Central memory CD8-positive, alpha-beta T cell (primary cell): ENCODE results near the gene RBMS3.
"Not testable (repeated sequence)": the region's sequence is repeated elsewhere in the genome, so short reads cannot be mapped to it uniquely, and the experiment has no call there.

Experiments used
- ATAC-seq: fragments of 150-1000 bp; cut with Tn5 transposase; replicated peaks from 2 replicates; pipeline ENCODE4 v1.10.0; 2022; ENCODE audit warnings: mild to moderate bottlenecking, moderate FRiP score, moderate number of reproducible peaks; ENCODE audit not compliant: poor library complexity, severe bottlenecking; ENCODE audit errors: extremely low read depth
- DNase-seq, 2 donors: peaks; one replicate each; pipeline ENCODE4 v3.0.0; 2021; ENCODE audit warnings: low spot score in 2 of 2
- H3K27ac Mint-ChIP-seq: one replicate; pipeline ENCODE4 v1.8.0; 2022; ENCODE audit warnings: low read depth, mild to moderate bottlenecking, moderate library complexity, mixed read lengths
- H3K27me3 Mint-ChIP-seq: one replicate; pipeline ENCODE4 v1.8.0; 2022; ENCODE audit warnings: mixed read lengths
- H3K36me3 Mint-ChIP-seq: one replicate; pipeline ENCODE4 v1.8.0; 2022; ENCODE audit warnings: mild to moderate bottlenecking, moderate library complexity, mixed read lengths; ENCODE audit not compliant: insufficient read depth
- H3K4me1 Mint-ChIP-seq: one replicate; pipeline ENCODE4 v1.8.0; 2022; ENCODE audit warnings: mixed read lengths
- H3K4me3 Mint-ChIP-seq: one replicate; pipeline ENCODE4 v1.8.0; 2022; ENCODE audit warnings: mild to moderate bottlenecking, moderate library complexity, mixed read lengths
- H3K9me3 Mint-ChIP-seq: one replicate; pipeline ENCODE4 v1.8.0; 2022; ENCODE audit warnings: mixed read lengths

Gene RBMS3

GRCh38 chr3:29512641-29513040, 231.8 kb downstream of the RBMS3 start:
- ATAC-seq (no peak), DNase-seq (no peak)
- Mint-ChIP-seq H3K36me3 (no peaks in the 10 kb centered on the region), H3K27me3 (no peaks in the 10 kb centered on the region), H3K4me1 (no peaks in the 10 kb centered on the region), H3K9me3 (peaks cover 17% of the 10 kb centered on the region), H3K4me3 (no peak overlapping the region), H3K27ac (no peak overlapping the region)

- no peaks in the 10 kb centered on the region for H3K36me3 Mint-ChIP-seq
- ATAC-seq (no peak), DNase-seq (no peak)
- peaks cover 17% of the 10 kb centered on the region for H3K9me3 Mint-ChIP-seq
- H3K4me3 Mint-ChIP-seq = no peak overlapping the region
- no peaks in the 10 kb centered on the region for H3K4me1 Mint-ChIP-seq
- no peaks in the 10 kb centered on the region for H3K27me3 Mint-ChIP-seq
- no peak overlapping the region for H3K27ac Mint-ChIP-seq
These were observed 232.4 kb downstream of the RBMS3 start for GRCh38 chr3:29513236-29513635.

GRCh38 chr3:29514170-29514569, 233.3 kb downstream of the RBMS3 start:
- Mint-ChIP-seq H3K27ac (no peak overlapping the region), H3K4me1 (no peaks in the 10 kb centered on the region), H3K4me3 (no peak overlapping the region), H3K9me3 (peaks cover 22% of the 10 kb centered on the region), H3K27me3 (no peaks in the 10 kb centered on the region), H3K36me3 (no peaks in the 10 kb centered on the region)
- no peak for ATAC-seq
- no peak for DNase-seq

- H3K4me1 Mint-ChIP-seq = no peaks in the 10 kb centered on the region
- H3K9me3 Mint-ChIP-seq = peaks cover 17% of the 10 kb centered on the region
- no peaks in the 10 kb centered on the region for H3K27me3 Mint-ChIP-seq
- DNase-seq (no peak), ATAC-seq (no peak)
- no peak overlapping the region for H3K4me3 Mint-ChIP-seq
- no peak overlapping the region for H3K27ac Mint-ChIP-seq
- H3K36me3 Mint-ChIP-seq = no peaks in the 10 kb centered on the region
These were observed 234.0 kb downstream of the RBMS3 start for GRCh38 chr3:29514912-29515311.

GRCh38 chr3:29515451-29515850, 234.6 kb downstream of the RBMS3 start:
- peaks cover 17% of the 10 kb centered on the region for H3K9me3 Mint-ChIP-seq
- no peak for DNase-seq
- no peak overlapping the region for H3K4me3 Mint-ChIP-seq
- no peaks in the 10 kb centered on the region for H3K36me3 Mint-ChIP-seq
- ATAC-seq = no peak
- no peaks in the 10 kb centered on the region for H3K27me3 Mint-ChIP-seq
- no peak overlapping the region for H3K27ac Mint-ChIP-seq
- H3K4me1 Mint-ChIP-seq = no peaks in the 10 kb centered on the region

GRCh38 chr3:29516164-29516563, 235.3 kb downstream of the RBMS3 start:
- no peak for ATAC-seq

GRCh38 chr3:29520764-29521163, 239.9 kb downstream of the RBMS3 start:
- no peak overlapping the region for H3K4me3 Mint-ChIP-seq
- no peaks in the 10 kb centered on the region for H3K36me3 Mint-ChIP-seq
- no peak overlapping the region for H3K27ac Mint-ChIP-seq
- no peak for ATAC-seq
- H3K9me3 Mint-ChIP-seq = peaks cover 9% of the 10 kb centered on the region
- no peak for DNase-seq
- H3K4me1 Mint-ChIP-seq = no peaks in the 10 kb centered on the region
- H3K27me3 Mint-ChIP-seq = no peaks in the 10 kb centered on the region

More at GRCh38 chr3:29516164-29516563, 235.3 kb downstream of the RBMS3 start:
- Mint-ChIP-seq H3K4me3 (no peak overlapping the region), H3K27ac (no peak overlapping the region), H3K9me3 (peaks cover 17% of the 10 kb centered on the region), H3K36me3 (no peaks in the 10 kb centered on the region), H3K27me3 (no peaks in the 10 kb centered on the region), H3K4me1 (no peaks in the 10 kb centered on the region)
- no peak for DNase-seq

GRCh38 chr3:29521293-29521692, 240.4 kb downstream of the RBMS3 start:
- Mint-ChIP-seq H3K9me3 (peaks cover 6% of the 10 kb centered on the region), H3K27ac (no peak overlapping the region), H3K36me3 (no peaks in the 10 kb centered on the region), H3K4me3 (no peak overlapping the region), H3K4me1 (no peaks in the 10 kb centered on the region), H3K27me3 (no peaks in the 10 kb centered on the region)
- no peak for ATAC-seq
- DNase-seq = no peak

GRCh38 chr3:29521751-29522150, 240.9 kb downstream of the RBMS3 start:
- Mint-ChIP-seq H3K4me3 (no peak overlapping the region), H3K27ac (no peak overlapping the region), H3K36me3 (no peaks in the 10 kb centered on the region), H3K9me3 (peaks cover 6% of the 10 kb centered on the region), H3K27me3 (no peaks in the 10 kb centered on the region), H3K4me1 (no peaks in the 10 kb centered on the region)
- DNase-seq = no peak
- no peak for ATAC-seq

- not testable (repeated sequence) for H3K9me3 Mint-ChIP-seq, H3K36me3 Mint-ChIP-seq, H3K4me3 Mint-ChIP-seq, ATAC-seq, DNase-seq, H3K4me1 Mint-ChIP-seq, H3K27me3 Mint-ChIP-seq, H3K27ac Mint-ChIP-seq
These were observed 243.6 kb downstream of the RBMS3 start for GRCh38 chr3:29524433-29524832.

- Mint-ChIP-seq H3K27ac (no peak overlapping the region), H3K4me1 (no peaks in the 10 kb centered on the region), H3K4me3 (no peak overlapping the region), H3K36me3 (no peaks in the 10 kb centered on the region), H3K27me3 (no peaks in the 10 kb centered on the region), H3K9me3 (no peaks in the 10 kb centered on the region)
- ATAC-seq (no peak), DNase-seq (no peak)
These were observed 244.5 kb downstream of the RBMS3 start for GRCh38 chr3:29525254-29525881.

GRCh38 chr3:29527246-29527645, 246.4 kb downstream of the RBMS3 start:
- no peaks in the 10 kb centered on the region for H3K4me1 Mint-ChIP-seq
- H3K36me3 Mint-ChIP-seq = no peaks in the 10 kb centered on the region
- DNase-seq (no peak), ATAC-seq (no peak)
- no peaks in the 10 kb centered on the region for H3K9me3 Mint-ChIP-seq
- no peak overlapping the region for H3K4me3 Mint-ChIP-seq
- no peaks in the 10 kb centered on the region for H3K27me3 Mint-ChIP-seq
- no peak overlapping the region for H3K27ac Mint-ChIP-seq

GRCh38 chr3:29531644-29532043, 250.8 kb downstream of the RBMS3 start:
- Mint-ChIP-seq H3K9me3 (no peaks in the 10 kb centered on the region), H3K4me1 (no peaks in the 10 kb centered on the region), H3K27me3 (no peaks in the 10 kb centered on the region)

More at GRCh38 chr3:29531644-29532043, 250.8 kb downstream of the RBMS3 start:
- DNase-seq (no peak), ATAC-seq (no peak)
- Mint-ChIP-seq H3K27ac (no peak overlapping the region), H3K36me3 (no peaks in the 10 kb centered on the region), H3K4me3 (no peak overlapping the region)
